ENCODE measurements around the gene ALDH18A1. TPM values are rescaled to one million over a fixed set of nuclear protein-coding genes. Genes with fewer than 3 reads are reported as not detected.

ALDH18A1 gene
- total RNA-seq, 1 experiment from 2014 or later: 70.3 TPM

DNA sequence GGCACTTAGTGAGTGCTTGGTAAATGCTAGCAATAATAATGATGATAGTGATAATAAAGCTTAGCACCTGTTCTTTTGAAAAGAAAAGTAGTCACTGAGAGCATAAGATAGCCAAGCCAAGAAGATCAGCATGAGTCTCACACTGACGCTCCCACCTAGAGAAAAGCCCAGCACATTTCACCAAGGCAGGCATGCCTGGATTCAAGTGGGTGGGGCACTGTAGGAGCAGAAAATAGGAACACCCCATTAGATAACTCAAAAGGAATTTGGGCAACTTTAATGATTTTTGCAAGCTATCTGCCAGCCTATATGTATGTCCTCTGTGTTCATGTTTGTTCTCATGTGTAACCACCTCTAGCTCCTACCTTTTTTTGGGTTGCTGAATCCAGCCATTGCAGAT, 77.2 kb downstream of the ALDH18A1 start:
- H3K9me2 ChIP-seq (replicated peaks; ENCODE audit: low read length): no peaks in the 10 kb centered on the region
- CTCF ChIA-PET: no interaction called here
- no peak overlapping the region for H3K4me3 ChIP-seq (ENCODE audit: low read length)
- no peaks in the 10 kb centered on the region for H3K9me3 ChIP-seq (ENCODE audit: low read length)
- no peaks in the 10 kb centered on the region for H3K79me2 ChIP-seq (ENCODE audit: low read length)
- no peaks in the 10 kb centered on the region for H3K27me3 ChIP-seq (ENCODE audit: low read length)
- no peak overlapping the region for H3K27ac ChIP-seq (ENCODE audit: low read length)
- H3K9ac ChIP-seq (ENCODE audit: low read length): no peak overlapping the region
- intact Hi-C loops (cut with micrococcal nuclease): no loop called here
- H3K4me2 ChIP-seq (ENCODE audit: low read length): no peak overlapping the region
- no peak overlapping the region for H2AFZ ChIP-seq (ENCODE audit: low read length)
- no peaks in the 10 kb centered on the region for H3F3A ChIP-seq (ENCODE audit: low read length, unreplicated experiment)
- no peaks in the 10 kb centered on the region for H3K4me1 ChIP-seq (ENCODE audit: insufficient read depth, low read length)
- no peaks in the 10 kb centered on the region for H3K36me3 ChIP-seq (ENCODE audit: low read depth, low read length)
- BruUV-seq (replicated peaks): no TSS peak
- ATAC-seq (no peak), DNase-seq (no peak)
- H4K20me1 ChIP-seq (ENCODE audit: low read length): no peaks in the 10 kb centered on the region
- TF ChIP-seq EZH2 (IDR thresholded peaks at IDR 0.05; ENCODE audit: low read length, unreplicated experiment): no peak
- no peak for TF ChIP-seq EZH2phosphoT487 (IDR thresholded peaks at IDR 0.05; ENCODE audit: borderline replicate concordance, low read length)
- TF ChIP-seq, protein P1, sequence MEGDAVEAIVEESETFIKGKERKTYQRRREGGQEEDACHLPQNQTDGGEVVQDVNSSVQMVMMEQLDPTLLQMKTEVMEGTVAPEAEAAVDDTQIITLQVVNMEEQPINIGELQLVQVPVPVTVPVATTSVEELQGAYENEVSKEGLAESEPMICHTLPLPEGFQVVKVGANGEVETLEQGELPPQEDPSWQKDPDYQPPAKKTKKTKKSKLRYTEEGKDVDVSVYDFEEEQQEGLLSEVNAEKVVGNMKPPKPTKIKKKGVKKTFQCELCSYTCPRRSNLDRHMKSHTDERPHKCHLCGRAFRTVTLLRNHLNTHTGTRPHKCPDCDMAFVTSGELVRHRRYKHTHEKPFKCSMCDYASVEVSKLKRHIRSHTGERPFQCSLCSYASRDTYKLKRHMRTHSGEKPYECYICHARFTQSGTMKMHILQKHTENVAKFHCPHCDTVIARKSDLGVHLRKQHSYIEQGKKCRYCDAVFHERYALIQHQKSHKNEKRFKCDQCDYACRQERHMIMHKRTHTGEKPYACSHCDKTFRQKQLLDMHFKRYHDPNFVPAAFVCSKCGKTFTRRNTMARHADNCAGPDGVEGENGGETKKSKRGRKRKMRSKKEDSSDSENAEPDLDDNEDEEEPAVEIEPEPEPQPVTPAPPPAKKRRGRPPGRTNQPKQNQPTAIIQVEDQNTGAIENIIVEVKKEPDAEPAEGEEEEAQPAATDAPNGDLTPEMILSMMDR (conservative IDR thresholded peaks at IDR 0.05; ENCODE audit: low read depth, low read length): no peak
- POLR2A ChIA-PET (ENCODE audit: unreplicated experiment): no interaction called here

DNA sequence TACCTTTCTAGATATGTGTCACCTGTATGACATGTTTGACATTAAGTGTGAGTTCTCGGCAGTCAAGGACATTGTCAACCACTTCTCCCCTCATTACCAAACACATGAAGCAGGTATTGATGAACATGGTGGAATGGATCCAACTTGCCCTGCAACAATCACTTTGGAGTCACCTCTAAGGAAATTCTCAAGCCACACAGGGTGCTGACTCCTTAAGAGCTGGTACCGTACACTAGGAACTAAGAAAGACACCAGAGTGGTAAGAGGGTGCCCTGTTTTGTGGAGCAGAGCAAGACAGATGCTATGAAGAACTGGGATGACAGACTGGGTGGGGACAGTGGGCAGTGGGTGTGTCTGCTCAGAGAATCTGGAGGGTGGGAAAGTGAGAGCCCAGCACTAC, 77.9 kb downstream of the ALDH18A1 start:
- no TSS peak for BruUV-seq (replicated peaks)
- Histone ChIP-seq H4K20me1 (ENCODE audit: low read length) (no peaks in the 10 kb centered on the region), H3K9me2 (replicated peaks; ENCODE audit: low read length) (no peaks in the 10 kb centered on the region), H3K79me2 (ENCODE audit: low read length) (no peaks in the 10 kb centered on the region), H3K36me3 (ENCODE audit: low read depth, low read length) (no peaks in the 10 kb centered on the region), H3K27me3 (ENCODE audit: low read length) (peaks cover 4% of the 10 kb centered on the region; the same call in 1 of the 2 replicates), H3K27ac (ENCODE audit: low read length) (no peak overlapping the region), H3F3A (ENCODE audit: low read length, unreplicated experiment) (no peaks in the 10 kb centered on the region), H2AFZ (ENCODE audit: low read length) (no peak overlapping the region), H3K4me3 (ENCODE audit: low read length) (no peak overlapping the region), H3K9ac (ENCODE audit: low read length) (no peak overlapping the region), H3K9me3 (ENCODE audit: low read length) (no peaks in the 10 kb centered on the region), H3K4me1 (ENCODE audit: insufficient read depth, low read length) (no peaks in the 10 kb centered on the region), H3K4me2 (ENCODE audit: low read length) (no peak overlapping the region)
- no peak for ATAC-seq
- intact Hi-C loops (cut with micrococcal nuclease): no loop called here
- ChIA-PET POLR2A (ENCODE audit: unreplicated experiment) (no interaction called here), CTCF (no interaction called here)
- TF ChIP-seq EZH2phosphoT487 (IDR thresholded peaks at IDR 0.05; ENCODE audit: borderline replicate concordance, low read length) (no peak), EZH2 (IDR thresholded peaks at IDR 0.05; ENCODE audit: low read length, unreplicated experiment) (no peak)
- TF ChIP-seq, protein P1 (conservative IDR thresholded peaks at IDR 0.05; ENCODE audit: low read depth, low read length): no peak
- DNase-seq: no peak

DNA sequence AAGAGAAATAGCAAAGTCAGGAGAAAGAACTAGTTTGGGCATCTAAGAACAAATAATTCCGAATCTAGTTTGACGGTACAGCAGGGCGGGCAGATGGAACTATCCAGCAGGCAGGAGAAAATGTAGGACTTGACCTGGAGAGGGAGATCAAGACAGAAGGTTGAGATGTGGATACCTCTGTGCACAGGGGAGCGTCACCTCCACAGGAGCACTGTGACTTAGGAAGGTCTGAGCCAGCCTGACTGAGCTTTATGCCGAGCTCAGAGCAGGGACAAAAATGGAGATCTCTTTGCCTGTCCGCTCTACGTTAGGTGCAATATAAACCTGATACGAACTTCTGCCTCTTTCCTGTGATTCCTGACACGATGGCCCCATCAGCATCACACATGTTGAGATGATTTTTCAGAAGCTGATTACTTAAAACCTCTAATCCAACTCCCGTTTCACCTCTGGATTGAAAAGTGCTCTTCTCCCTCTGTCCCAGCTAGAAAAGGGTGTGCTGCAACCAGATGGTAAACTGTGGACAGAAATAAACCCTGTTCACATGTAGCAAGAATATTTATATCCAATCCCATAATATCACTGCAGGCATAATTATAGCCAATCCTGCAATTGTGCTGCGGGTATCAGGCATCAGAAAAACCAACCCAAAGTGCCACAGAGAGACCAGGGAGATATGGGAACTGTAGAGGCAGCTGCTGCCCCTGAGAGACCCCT, 81.7 kb downstream of the ALDH18A1 start:
- H2AFZ ChIP-seq (ENCODE audit: low read length): no peak overlapping the region
- H4K20me1 ChIP-seq (ENCODE audit: low read length): no peaks in the 10 kb centered on the region
- no peak for DNase-seq
- TF ChIP-seq EZH2phosphoT487 (IDR thresholded peaks at IDR 0.05; ENCODE audit: borderline replicate concordance, low read length) (no peak), EZH2 (IDR thresholded peaks at IDR 0.05; ENCODE audit: low read length, unreplicated experiment) (no peak)
- TF ChIP-seq, protein P1 (conservative IDR thresholded peaks at IDR 0.05; ENCODE audit: low read depth, low read length): no peak
- H3K79me2 ChIP-seq (ENCODE audit: low read length): no peaks in the 10 kb centered on the region
- no peaks in the 10 kb centered on the region for H3K36me3 ChIP-seq (ENCODE audit: low read depth, low read length)
- ChIA-PET CTCF (no interaction called here), POLR2A (ENCODE audit: unreplicated experiment) (no interaction called here)
- peaks cover 4% of the 10 kb centered on the region; the same call in 1 of the 2 replicates for H3K27me3 ChIP-seq (ENCODE audit: low read length)
- H3K9ac ChIP-seq (ENCODE audit: low read length): no peak overlapping the region
- intact Hi-C loops (cut with micrococcal nuclease): no loop called here
- no peaks in the 10 kb centered on the region for H3F3A ChIP-seq (ENCODE audit: low read length, unreplicated experiment)
- no peaks in the 10 kb centered on the region for H3K9me2 ChIP-seq (replicated peaks; ENCODE audit: low read length)
- no peak for ATAC-seq
- no TSS peak for BruUV-seq (replicated peaks)
- no peak overlapping the region for H3K4me3 ChIP-seq (ENCODE audit: low read length)
- H3K9me3 ChIP-seq (ENCODE audit: low read length): no peaks in the 10 kb centered on the region
- no peaks in the 10 kb centered on the region for H3K4me1 ChIP-seq (ENCODE audit: insufficient read depth, low read length)
- no peak overlapping the region for H3K4me2 ChIP-seq (ENCODE audit: low read length)
- no peak overlapping the region for H3K27ac ChIP-seq (ENCODE audit: low read length)

Data from PC-3 (cell line).